Colon (tissue), 2 donors: ENCODE data around the gene SLC30A10.
"Not testable (repeated sequence)": the region's sequence is repeated elsewhere in the genome, so short reads cannot be mapped to it uniquely, and the experiment has no call there.

Experiments
- FAIRE-seq: peaks from 2 replicates; lab custom pipeline; 2012; peaks lifted over from hg19 to GRCh38; lab: Jason Lieb, UNC
- donor health status: control.
- donor health status: control.

SLC30A10 gene

DNA sequence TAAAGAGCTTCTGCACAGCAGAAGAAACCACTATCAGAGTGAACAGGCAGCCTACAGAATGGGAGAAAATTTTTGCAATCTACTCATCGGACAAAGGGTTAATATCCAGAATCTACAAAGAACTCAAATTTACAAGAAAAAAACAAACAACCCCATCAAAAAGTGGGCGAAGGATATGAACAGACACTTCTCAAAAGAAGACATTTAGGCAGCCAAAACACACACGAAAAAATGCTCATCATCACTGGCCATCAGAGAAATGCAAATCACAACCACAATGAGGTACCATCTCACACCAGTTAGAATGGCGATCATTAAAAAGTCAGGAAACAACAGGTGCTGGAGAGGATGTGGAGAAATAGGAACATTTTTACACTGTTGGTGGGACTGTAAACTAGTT is 36.5 kb downstream of the SLC30A10 start:
- FAIRE-seq = not testable (repeated sequence)

DNA sequence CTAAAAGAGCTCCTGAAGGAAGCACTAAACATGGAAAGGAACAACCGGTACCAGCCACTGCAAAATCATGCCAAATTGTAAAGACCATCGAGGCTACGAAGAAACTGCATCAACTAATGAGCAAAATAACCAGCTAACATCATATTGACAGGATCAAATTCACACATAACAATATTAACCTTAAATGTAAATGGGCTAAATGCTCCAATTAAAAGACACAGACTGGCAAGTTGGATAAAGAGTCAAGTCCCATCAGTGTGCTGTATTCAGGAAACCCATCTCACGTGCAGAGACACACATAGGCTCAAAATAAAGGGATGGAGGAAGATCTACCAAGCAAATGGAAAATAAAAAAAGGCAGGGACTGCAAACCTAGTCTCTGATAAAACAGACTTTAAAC is 39.7 kb downstream of the SLC30A10 start:
- not testable (repeated sequence) for FAIRE-seq

DNA sequence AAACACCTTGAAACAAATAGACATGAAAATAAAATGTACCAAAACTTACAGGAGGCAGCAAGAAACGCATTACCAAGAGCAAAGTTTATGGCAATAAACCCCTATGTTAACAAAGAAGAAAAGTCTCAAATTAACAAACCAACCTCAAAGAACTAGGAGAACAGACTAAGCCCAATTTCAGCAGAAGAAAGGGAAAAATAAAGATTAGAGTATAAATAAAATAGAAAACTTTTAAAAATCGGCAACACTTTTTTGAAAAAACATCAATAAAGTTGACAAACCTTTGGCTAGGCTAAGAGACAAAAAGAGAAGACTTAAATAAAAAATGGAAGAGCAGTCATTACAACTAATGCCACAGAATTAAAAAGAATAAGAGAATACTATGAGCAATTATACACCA is 42.7 kb downstream of the SLC30A10 start:
- no peak for FAIRE-seq

- no peak for FAIRE-seq
These were observed 44.7 kb downstream of the SLC30A10 start for GRCh38 chr1:219883400-219884332.

DNA sequence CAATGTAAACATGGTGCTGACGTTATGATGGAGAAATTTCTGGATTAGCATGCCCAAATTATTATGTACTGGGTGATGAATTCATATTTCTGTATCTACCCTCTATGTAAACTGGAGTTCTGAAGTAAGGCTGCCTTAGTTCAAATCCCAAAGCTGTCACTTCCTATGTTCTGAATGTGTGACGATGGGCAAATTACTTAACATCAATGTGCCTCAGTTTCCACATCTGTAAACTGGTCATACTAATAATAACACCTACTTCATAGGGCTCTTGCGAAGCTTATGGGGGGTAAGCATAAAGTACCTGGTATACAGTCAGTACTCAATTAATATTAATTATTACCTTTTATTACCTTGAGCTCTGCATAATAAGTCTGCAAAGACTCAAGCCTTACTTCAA is 45.6 kb downstream of the SLC30A10 start:
- no peak for FAIRE-seq

- no peak for FAIRE-seq
These were observed 46.3 kb downstream of the SLC30A10 start for GRCh38 chr1:219882096-219882495.

DNA sequence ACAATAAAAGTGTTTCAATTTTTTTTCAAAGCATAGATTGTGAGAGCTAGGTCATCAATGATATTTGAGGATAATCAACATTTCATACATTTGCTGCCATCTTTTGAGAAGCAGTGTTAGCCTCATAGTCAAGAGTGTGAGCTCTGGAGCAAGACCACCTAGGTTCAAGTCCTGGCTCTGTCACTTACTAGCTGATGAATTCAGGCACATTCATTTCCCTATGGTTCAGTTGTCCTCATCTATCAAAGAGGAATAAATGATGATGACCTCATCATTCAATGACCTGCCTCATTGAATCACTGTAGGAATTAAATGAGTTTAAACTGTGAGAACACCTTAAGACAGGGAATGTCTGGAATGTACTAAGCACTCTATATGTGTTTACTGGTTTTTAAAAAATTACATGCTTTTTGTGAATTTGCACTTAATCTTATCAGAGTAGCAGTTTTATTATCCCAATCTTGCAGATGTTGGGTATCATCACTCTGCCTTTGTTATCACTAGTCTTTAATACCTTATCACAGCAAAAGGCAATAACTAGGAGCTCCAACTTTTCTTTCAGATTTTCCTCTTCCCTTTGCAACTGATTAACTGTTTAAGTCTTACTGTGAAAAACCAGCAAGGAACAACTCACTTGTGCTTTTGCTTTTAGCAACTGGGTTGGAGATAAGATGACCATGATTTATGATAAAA is 47.4 kb downstream of the SLC30A10 start:
- no peak for FAIRE-seq

GRCh38 chr1:219876798-219877209 is 51.6 kb downstream of the SLC30A10 start:
- FAIRE-seq = no peak

DNA sequence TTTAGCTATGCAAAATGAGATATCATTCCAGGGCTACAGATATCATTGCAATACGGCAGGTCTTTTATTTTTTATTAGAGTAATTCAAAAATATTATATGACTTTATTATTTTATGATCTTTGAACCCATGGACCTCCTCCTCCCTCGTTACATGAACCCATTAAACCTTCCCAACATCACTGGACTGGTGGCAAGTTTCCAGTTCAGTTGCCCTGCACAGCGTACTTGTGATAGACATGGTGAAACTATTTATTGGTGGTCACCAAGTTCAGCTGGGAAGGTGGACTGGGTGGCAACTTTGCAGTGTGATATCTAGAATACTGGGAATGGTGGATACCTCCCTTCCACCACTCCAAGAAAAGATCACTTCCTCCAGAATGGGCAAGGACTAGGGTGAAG is 52.5 kb downstream of the SLC30A10 start:
- no peak for FAIRE-seq

- FAIRE-seq = not testable (repeated sequence)
These were observed 55.8 kb downstream of the SLC30A10 start for GRCh38 chr1:219872538-219872937.

DNA sequence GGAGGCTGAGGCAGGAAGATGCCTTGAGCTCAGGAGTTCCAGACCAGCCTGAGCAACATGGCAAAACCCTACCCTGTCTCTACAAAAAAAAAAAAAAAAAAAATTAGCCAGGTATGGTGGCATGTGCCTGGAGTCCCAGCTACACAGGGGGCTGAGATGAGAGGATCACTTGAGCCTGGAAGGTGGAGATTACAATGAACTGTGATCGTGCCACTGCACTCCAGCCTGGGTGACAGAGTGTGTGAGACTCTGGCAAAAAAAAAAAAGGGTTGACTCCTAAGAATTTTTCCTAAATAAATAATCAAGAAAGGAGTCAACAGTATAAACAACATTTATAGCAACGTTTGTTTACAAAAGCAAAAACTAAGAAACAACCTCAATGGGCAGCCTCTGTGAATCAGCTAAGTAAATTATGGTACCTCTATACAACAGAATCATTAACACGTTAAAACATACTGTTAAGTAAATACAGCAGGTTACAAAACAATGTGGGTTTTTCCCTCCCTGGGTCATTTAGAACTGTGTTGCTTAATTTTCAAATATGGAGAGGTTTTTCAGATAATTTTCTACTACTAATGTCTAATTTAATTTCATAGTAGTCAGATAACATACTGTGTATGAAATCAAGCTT is 56.8 kb downstream of the SLC30A10 start:
- FAIRE-seq = no peak

GRCh38 chr1:219868615-219869014 is 59.7 kb downstream of the SLC30A10 start:
- not testable (repeated sequence) for FAIRE-seq
